ENCODE measurements around the gene GGT1.
"Not testable (repeated sequence)": the region's sequence is repeated elsewhere in the genome, so short reads cannot be mapped to it uniquely, and the experiment has no call there.

The GGT1 gene

GRCh38 chr22:24584166-24584790, 18.7 kb upstream of the GGT1 start:
- no peak for DNase-seq (ENCODE audit: low read depth in 2 of 2)

GRCh38 chr22:24584871-24585411, 18.1 kb upstream of the GGT1 start:
- no peak for DNase-seq (ENCODE audit: low read depth in 2 of 2)

- no peak for DNase-seq (ENCODE audit: low read depth in 2 of 2)
These were observed 17.5 kb upstream of the GGT1 start for GRCh38 chr22:24585461-24585860.

- no peak for DNase-seq (ENCODE audit: low read depth in 2 of 2)
These were observed 17.0 kb upstream of the GGT1 start for GRCh38 chr22:24585927-24586546.

GRCh38 chr22:24587251-24587650, 15.7 kb upstream of the GGT1 start:
- no peak for DNase-seq (ENCODE audit: low read depth in 2 of 2)

- DNase-seq (ENCODE audit: low read depth in 2 of 2) = no peak
These were observed 15.0 kb upstream of the GGT1 start for GRCh38 chr22:24587948-24588347.

GRCh38 chr22:24588381-24588756, 14.6 kb upstream of the GGT1 start:
- no peak for DNase-seq (ENCODE audit: low read depth in 2 of 2)

GRCh38 chr22:24588757-24589481, 14.1 kb upstream of the GGT1 start:
- DNase-seq (ENCODE audit: low read depth in 2 of 2) = no peak

- no peak for DNase-seq (ENCODE audit: low read depth in 2 of 2)
These were observed 13.4 kb upstream of the GGT1 start for GRCh38 chr22:24589518-24590030.

- DNase-seq (ENCODE audit: low read depth in 2 of 2) = no peak
These were observed 12.3 kb upstream of the GGT1 start for GRCh38 chr22:24590596-24591173.

- DNase-seq (ENCODE audit: low read depth in 2 of 2) = no peak
These were observed 11.6 kb upstream of the GGT1 start for GRCh38 chr22:24591286-24591830.

- DNase-seq (ENCODE audit: low read depth in 2 of 2) = no peak
These were observed 10.7 kb upstream of the GGT1 start for GRCh38 chr22:24592058-24592850.

- peak in 1 of 2 donors; percentile 44 for DNase-seq (ENCODE audit: low read depth in 2 of 2)
These were observed 10.0 kb upstream of the GGT1 start, which contains the start of gene LRRC75B for GRCh38 chr22:24592851-24593558. LRRC75B (minus strand) TSS chr22:24593073; CDS start chr22:24593039, 34 bp downstream.

- not testable (repeated sequence) for DNase-seq (ENCODE audit: low read depth in 2 of 2)
These were observed 9.5 kb upstream of the GGT1 start for GRCh38 chr22:24593559-24593835.

GRCh38 chr22:24593836-24594568, 9.0 kb upstream of the GGT1 start:
- DNase-seq (ENCODE audit: low read depth in 2 of 2) = no peak

- DNase-seq (ENCODE audit: low read depth in 2 of 2) = no peak
These were observed 8.3 kb upstream of the GGT1 start for GRCh38 chr22:24594569-24595120.

GRCh38 chr22:24595228-24595627, 7.8 kb upstream of the GGT1 start:
- no peak for DNase-seq (ENCODE audit: low read depth in 2 of 2)

- no peak for DNase-seq (ENCODE audit: low read depth in 2 of 2)
These were observed 7.1 kb upstream of the GGT1 start for GRCh38 chr22:24595863-24596262.

- DNase-seq (ENCODE audit: low read depth in 2 of 2) = not testable (repeated sequence)
These were observed 5.9 kb upstream of the GGT1 start for GRCh38 chr22:24597076-24597475.

GRCh38 chr22:24599514-24599913, 3.5 kb upstream of the GGT1 start:
- no peak for DNase-seq (ENCODE audit: low read depth in 2 of 2)

Measured in stimulated activated CD4-positive, alpha-beta T cell treated with anti-CD3 and anti-CD28 coated beads, Interleukin-4, amount 100 ng/mL, for 48 hours (primary cell).